HG03196 (cell line): ENCODE data around the gene DCTN4.
"Not testable (repeated sequence)": the region's sequence is repeated elsewhere in the genome, so short reads cannot be mapped to it uniquely, and the experiment has no call there.

ENCODE experiments used
- ATAC-seq: cut with Tn5 transposase; IDR thresholded peaks from one replicate; pipeline ENCODE4 v1.9.1; 2021; ENCODE audit not compliant: unreplicated experiment

Gene DCTN4

DNA sequence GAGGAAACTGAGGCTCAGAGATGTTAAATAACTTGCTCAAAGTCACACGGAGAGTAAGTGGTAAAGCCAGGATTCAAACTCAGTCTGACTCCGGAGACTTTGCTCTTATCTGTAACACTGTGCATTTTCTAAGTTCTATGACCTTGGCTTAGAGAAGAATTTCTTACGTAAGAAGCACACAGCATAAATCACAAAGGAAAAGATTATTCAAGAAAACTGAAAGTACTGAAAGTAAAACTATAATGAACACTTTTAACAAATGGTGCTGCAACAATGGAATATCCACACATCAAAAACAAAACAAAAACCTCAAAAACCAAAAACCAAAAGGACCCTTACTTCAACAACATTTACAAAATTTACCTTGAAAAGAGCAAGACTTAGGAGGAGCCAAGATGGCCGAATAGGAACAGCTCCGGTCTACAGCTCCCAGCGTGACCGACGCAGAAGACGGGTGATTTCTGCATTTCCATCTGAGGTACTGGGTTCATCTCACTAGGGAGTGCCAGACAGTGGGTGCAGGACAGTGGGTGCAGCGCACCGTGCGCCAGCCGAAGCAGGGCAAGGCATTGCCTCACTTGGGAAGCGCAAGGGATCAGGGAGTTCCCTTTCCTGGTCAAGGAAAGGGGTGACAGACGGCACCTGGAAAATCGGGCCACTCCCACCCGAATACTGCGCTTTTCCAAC, 16.2 kb downstream of the DCTN4 start:
- ATAC-seq = not testable (repeated sequence)

- no peak for ATAC-seq
Observed at GRCh38 chr5:150740992-150741391, 17.8 kb downstream of the DCTN4 start.

- no peak for ATAC-seq
Observed at GRCh38 chr5:150738862-150739261, 20.0 kb downstream of the DCTN4 start.

- peak; percentile 72 for ATAC-seq
Observed at GRCh38 chr5:150734579-150735384, 24.0 kb downstream of the DCTN4 start.

DNA sequence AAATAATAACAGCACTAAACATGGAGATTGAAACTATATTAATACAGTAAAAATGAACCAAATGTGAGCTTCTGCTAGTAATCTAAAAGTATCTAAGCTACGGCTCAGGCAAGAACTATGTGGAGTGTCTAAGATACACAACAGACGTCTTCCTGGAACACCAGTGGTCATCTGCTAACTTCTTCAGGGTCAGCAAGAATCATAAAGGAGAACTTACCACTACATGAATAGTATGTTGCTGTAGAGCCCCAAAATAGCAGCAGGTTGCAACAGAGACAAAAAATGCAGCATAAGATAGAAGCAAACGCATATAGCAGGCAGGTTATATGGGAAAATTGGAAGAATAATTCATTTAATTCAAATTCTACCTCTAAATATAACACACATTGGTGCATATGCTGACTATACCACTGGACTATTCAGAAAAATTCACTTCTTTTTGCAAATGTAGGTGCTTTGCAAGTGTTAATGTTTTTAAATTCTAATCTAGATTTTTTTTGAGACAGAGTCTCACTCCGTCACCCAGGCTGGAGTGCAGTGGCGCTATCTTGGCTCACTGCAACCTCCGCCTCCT, 27.1 kb downstream of the DCTN4 start:
- no peak for ATAC-seq

DNA sequence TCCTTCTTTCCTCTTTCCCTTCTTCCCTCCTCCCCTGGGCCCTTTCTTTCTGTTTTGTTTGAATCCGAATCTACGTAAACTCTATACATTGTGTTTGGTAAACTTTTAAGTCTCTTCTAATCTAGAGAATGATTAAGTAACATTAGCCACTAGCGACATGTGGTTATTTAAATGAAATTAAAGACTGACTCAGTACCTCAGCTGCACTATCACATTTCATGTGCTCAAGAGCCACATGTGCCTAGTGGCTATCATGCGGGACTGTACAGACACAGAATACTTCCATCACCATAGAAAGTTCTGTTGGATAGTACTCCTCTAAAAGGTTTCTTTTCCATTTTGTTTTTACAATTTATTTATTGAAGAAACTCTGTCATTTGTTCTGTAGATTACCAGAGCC, 29.0 kb downstream of the DCTN4 start:
- no peak for ATAC-seq

- ATAC-seq = no peak
Observed at GRCh38 chr5:150723845-150724244, 35.0 kb downstream of the DCTN4 start.

DNA sequence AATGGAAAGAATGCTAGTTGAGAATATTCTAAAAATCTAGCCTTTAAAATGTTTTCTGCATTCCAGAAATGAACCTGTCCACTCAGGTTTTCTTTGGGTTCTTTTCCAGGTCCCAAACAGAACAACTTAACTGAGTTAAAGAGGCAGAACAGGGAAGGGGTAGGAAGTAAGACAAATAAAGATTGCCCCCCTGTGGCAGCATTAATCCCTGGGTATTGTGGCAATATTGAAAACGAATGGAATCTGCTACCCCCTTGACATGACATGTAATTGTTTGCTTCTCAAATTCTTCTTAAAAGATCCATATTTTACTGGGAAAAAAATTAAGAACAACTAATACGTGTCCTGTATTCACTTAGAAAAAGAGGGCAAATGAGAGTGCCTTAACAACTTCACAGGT, 48.7 kb downstream of the DCTN4 start:
- ATAC-seq = no peak

DNA sequence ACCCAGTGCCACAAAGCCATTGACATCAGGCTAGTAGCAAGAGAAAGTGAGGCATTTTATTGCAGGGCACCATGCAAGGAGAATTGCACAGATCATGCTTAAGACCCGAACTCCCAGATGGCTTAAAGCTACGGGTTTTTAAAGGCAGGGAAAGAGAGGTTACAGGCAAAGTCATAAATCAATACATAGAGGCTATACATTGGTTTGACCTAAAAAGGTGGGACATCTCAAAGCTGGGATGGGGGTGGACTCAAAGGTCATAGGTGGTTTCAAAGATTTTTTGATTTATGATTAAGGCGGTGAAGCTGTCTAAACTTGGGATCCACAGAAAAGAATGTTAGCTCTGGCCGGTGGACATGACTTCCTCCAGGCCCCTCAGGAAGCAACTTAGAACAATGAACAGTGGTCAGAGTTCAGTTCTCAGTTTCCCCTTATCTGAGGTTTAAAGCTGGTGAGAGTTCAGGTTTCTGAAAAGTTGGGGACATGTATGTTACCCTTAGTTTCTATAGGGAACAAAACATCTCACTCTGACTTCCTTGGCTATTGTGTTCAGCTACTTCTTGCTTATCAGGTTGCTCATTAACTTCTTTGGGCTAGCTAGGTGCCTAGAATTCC, 51.9 kb downstream of the DCTN4 start:
- ATAC-seq = no peak

GRCh38 chr5:150703762-150704161, 55.1 kb downstream of the DCTN4 start:
- ATAC-seq = no peak

GRCh38 chr5:150700594-150701377, 58.0 kb downstream of the DCTN4 start, which contains the start of gene RBM22:
Gene RBM22 (minus strand): TSS chr5:150701062. CDS start chr5:150700985, 77 bp downstream.
- peak; percentile 98 for ATAC-seq

DNA sequence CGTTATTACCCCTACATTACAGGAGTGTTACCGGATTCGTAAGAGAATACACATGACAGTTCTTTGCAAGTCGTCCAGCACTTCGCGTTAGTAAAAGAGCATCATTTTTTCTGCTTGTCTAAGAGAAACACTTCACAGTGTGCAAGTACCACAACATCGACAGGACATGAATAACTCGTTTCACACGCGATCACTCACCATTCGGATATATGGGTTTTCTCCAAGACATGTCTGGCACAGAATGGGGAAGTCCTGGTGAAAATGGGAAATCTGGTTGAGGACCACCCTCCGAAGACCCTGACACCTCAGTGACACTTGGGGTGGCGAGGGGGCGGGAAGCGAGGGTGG, 58.6 kb downstream of the DCTN4 start:
- ATAC-seq = no peak

DNA sequence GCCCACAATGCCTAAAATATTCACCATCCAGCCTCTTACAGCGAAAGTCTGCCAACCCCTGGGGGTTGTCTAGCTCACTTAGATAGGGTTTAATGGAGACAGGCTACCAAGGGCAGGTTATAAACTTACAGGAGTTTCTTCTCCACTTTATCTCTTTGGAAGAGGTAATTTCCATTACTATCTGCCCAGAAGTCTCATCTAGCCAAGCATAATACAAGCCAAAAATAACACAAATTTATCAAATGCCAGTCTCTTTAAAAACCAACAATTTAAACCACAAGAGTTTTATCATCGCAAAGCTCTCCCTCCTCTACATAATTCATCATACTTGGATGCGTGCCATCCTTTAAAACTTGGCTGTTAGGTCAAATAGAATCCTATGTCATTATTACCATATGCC, 64.2 kb downstream of the DCTN4 start:
- no peak for ATAC-seq

GRCh38 chr5:150692276-150692675, 66.5 kb downstream of the DCTN4 start:
- no peak for ATAC-seq

DNA sequence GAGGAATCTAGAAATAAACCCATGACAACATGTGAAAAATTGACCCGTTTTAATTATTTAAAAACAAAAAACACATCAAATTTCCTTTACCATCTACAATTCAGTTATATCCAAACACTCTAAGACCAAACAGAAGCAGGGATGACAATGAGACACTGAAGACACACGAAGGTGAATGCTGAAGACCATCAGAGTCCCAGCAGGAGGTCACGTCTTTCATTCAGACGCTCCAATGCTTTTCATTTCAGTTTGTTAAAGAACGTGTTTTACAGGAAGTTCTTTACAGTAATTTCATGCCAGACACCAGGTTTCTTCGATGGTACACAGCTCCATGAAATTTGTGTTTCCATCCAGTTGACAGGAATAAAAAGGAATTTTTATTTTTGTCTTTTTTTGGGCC, 68.1 kb downstream of the DCTN4 start:
- no peak for ATAC-seq

DNA sequence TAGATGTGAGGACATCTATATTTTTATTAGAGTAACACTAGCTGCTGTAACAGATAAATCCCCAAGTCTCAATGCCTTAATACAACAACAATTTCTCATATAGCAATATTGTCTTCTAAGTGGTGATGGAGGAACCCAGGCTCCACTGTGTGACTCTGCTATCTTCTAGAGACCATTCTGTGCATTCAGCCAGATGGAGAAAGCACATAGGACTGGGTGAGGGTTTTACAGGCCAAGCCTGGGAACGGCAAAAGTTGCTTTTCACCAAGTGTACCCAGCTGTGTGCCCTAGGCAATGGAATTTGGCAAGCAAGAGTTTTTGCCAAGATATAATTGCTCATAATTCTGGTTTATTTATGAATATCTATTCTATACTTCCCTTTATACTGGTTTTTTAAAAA, 69.7 kb downstream of the DCTN4 start:
- no peak for ATAC-seq

DNA sequence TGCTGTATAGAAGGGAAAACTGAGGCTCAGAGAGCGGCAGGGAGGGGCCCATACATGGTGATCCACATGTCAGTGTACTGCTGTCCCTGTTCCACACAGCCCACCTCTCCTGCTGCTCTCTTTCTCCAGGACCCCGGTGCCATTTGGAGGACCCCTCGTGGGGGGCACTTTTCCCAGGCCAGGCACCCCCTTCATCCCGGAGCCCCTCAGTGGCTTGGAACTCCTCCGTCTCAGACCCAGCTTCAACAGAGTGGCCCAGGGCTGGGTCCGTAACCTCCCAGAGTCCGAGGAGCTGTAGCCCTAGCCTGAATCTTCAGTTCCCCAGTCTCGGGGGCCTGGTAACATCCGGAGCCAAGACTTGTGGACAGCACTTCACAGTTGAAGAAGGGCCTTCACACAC, 82.2 kb downstream of the DCTN4 start:
- ATAC-seq = no peak

DNA sequence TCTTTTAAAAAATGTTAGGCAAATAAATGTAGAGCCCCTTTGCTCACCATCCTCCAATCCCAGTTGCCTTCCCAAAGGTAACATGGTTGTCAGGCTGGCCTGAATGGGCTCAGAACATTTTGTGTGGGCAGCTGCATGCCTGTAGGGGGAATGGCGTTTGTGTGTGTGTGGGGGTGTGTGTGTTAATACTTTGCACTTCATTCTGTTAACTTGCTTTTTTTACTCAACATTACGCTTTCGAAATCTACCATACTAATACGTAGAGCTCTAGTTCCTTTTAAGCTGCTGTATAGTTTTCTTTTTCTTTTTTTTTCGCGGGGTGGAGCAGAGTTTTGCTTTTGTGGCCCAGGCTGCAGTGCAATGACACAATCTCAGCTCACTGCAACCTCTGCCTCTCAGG, 83.7 kb downstream of the DCTN4 start:
- ATAC-seq = no peak

GRCh38 chr5:150674341-150674821, 84.4 kb downstream of the DCTN4 start:
- no peak for ATAC-seq

- ATAC-seq = no peak
Observed at GRCh38 chr5:150672884-150673275, 85.9 kb downstream of the DCTN4 start.
